Activated T-helper 2 cell treated with anti-CD3 and anti-CD28 coated beads, Interferon-gamma antibody, Interleukin-2, Interleukin-4, amounts not matched to agents 10 μg/mL and 5 μg/mL and 100 μg/mL, durations not matched to agents 14 hours and 24 hours and 36 hours (primary cell): Measurements from ENCODE around the gene PIGL. TPM values are rescaled to one million over a fixed set of nuclear protein-coding genes. Genes with fewer than 3 reads are reported as not detected.
"Not testable (repeated sequence)": the region's sequence is repeated elsewhere in the genome, so short reads cannot be mapped to it uniquely, and the experiment has no call there.

Experiments
- DNase-seq: peaks from one replicate; pipeline ENCODE4 v3.0.0; 2021; ENCODE audit warnings: low spot score
- H3K27ac Mint-ChIP-seq: one replicate; pipeline ENCODE4 v1.8.0; 2021; ENCODE audit warnings: mixed read lengths
- H3K27me3 Mint-ChIP-seq: one replicate; pipeline ENCODE4 v1.8.0; 2021; ENCODE audit warnings: low read depth, mixed read lengths
- H3K36me3 Mint-ChIP-seq: one replicate; pipeline ENCODE4 v1.8.0; 2021; ENCODE audit warnings: low read depth, mixed read lengths
- H3K4me1 Mint-ChIP-seq: one replicate; pipeline ENCODE4 v1.8.0; 2021; ENCODE audit warnings: low read depth, mixed read lengths
- H3K4me3 Mint-ChIP-seq: one replicate; pipeline ENCODE4 v1.8.0; 2021; ENCODE audit warnings: low read depth, mild to moderate bottlenecking, moderate library complexity, mixed read lengths
- H3K9me3 Mint-ChIP-seq: one replicate; pipeline ENCODE4 v1.8.0; 2021; ENCODE audit warnings: mixed read lengths
- intact Hi-C: fragments of 100-400 bp; cut with micrococcal nuclease; formaldehyde crosslinking; loops from one replicate; pipeline ENCODE4 v1.15.1; 2023
- total RNA-seq: library from RNA; stranded (reverse); gene quantifications from 2 replicates; pipeline ENCODE4 v1.2.3, GENCODE V29; 2022

PIGL gene
- total RNA-seq, 1 donor from 2014 or later = 40.6 TPM

- intact Hi-C loops = not testable (repeated sequence)
- peaks cover 17% of the 10 kb centered on the region for H3K36me3 Mint-ChIP-seq
Measured at GRCh38 chr17:16202554-16203500, 14.2 kb upstream of the PIGL start.

GRCh38 chr17:16204763-16205162, 12.2 kb upstream of the PIGL start:
- DNase-seq, H3K36me3 Mint-ChIP-seq, H3K9me3 Mint-ChIP-seq, H3K27ac Mint-ChIP-seq, intact Hi-C loops, H3K4me3 Mint-ChIP-seq, H3K27me3 Mint-ChIP-seq: not testable (repeated sequence)
- peaks cover 22% of the 10 kb centered on the region for H3K4me1 Mint-ChIP-seq

More at GRCh38 chr17:16202554-16203500, 14.2 kb upstream of the PIGL start:
- Mint-ChIP-seq H3K4me1 (peaks cover 25% of the 10 kb centered on the region), H3K27ac (peak overlapping the region; percentile 1)
- not testable (repeated sequence) for H3K9me3 Mint-ChIP-seq, H3K27me3 Mint-ChIP-seq, H3K4me3 Mint-ChIP-seq, DNase-seq

GRCh38 chr17:16211590-16211989, 5.4 kb upstream of the PIGL start:
- H3K27me3 Mint-ChIP-seq = no peaks in the 10 kb centered on the region
- no peaks in the 10 kb centered on the region for H3K9me3 Mint-ChIP-seq
- DNase-seq = no peak
- H3K36me3 Mint-ChIP-seq = peaks cover 9% of the 10 kb centered on the region
- H3K4me1 Mint-ChIP-seq = peaks cover 24% of the 10 kb centered on the region
- intact Hi-C loops = loop anchor here (10.0 kb wide), 2 partner anchors 47 to 143 kb away; partner anchors contain the start of gene CENPV
- H3K27ac Mint-ChIP-seq = no peak overlapping the region
- no peak overlapping the region for H3K4me3 Mint-ChIP-seq

GRCh38 chr17:16212793-16213192, 4.2 kb upstream of the PIGL start:
- intact Hi-C loops = loop anchor here (10.0 kb wide), 2 partner anchors 48 to 142 kb away; partner anchors contain the start of gene CENPV
- Mint-ChIP-seq H3K9me3 (no peaks in the 10 kb centered on the region), H3K4me3 (no peak overlapping the region), H3K27ac (no peak overlapping the region), H3K36me3 (peaks cover 6% of the 10 kb centered on the region), H3K4me1 (peaks cover 28% of the 10 kb centered on the region), H3K27me3 (no peaks in the 10 kb centered on the region)
- no peak for DNase-seq

- no peak for DNase-seq
- Mint-ChIP-seq H3K4me1 (peaks cover 29% of the 10 kb centered on the region), H3K27ac (peak overlapping the region; percentile 45), H3K27me3 (no peaks in the 10 kb centered on the region), H3K36me3 (peaks cover 6% of the 10 kb centered on the region), H3K9me3 (no peaks in the 10 kb centered on the region), H3K4me3 (peak overlapping the region; percentile 88)
- intact Hi-C loops = loop anchor here (10.0 kb wide), 2 partner anchors 50 to 140 kb away; partner anchors contain the start of gene CENPV
Measured at GRCh38 chr17:16214190-16215001, 2.6 kb upstream of the PIGL start.

GRCh38 chr17:16215002-16215272, 2.1 kb upstream of the PIGL start:
- intact Hi-C loops = loop anchor here (10.0 kb wide), 2 partner anchors 50 to 140 kb away; partner anchors contain the start of gene CENPV
- Mint-ChIP-seq H3K27me3 (no peaks in the 10 kb centered on the region), H3K4me1 (peaks cover 29% of the 10 kb centered on the region), H3K9me3 (no peaks in the 10 kb centered on the region), H3K27ac (peak overlapping the region; percentile 45), H3K4me3 (peak overlapping the region; percentile 88), H3K36me3 (peaks cover 7% of the 10 kb centered on the region)
- peak; percentile 37 for DNase-seq

- Mint-ChIP-seq H3K36me3 (peaks cover 7% of the 10 kb centered on the region), H3K27me3 (no peaks in the 10 kb centered on the region), H3K9me3 (no peaks in the 10 kb centered on the region), H3K4me3 (peak within 1 kb of the TSS; percentile 88), H3K4me1 (peaks cover 29% of the 10 kb centered on the region), H3K27ac (peak within 1 kb of the TSS; percentile 81)
- intact Hi-C loops = loop anchor here (10.0 kb wide), 2 partner anchors 51 to 139 kb away; partner anchors contain the start of gene CENPV
- DNase-seq = peak; percentile 85
Measured at GRCh38 chr17:16215273-16215964, 1.6 kb upstream of the PIGL start, which contains the start of gene NCOR1. NCOR1 (minus strand) TSS chr17:16215534; CDS start chr17:16194569, 20,965 bp downstream.

GRCh38 chr17:16215965-16216316, 1.1 kb upstream of the PIGL start:
- Mint-ChIP-seq H3K36me3 (peaks cover 7% of the 10 kb centered on the region), H3K27ac (peak overlapping the region; percentile 81), H3K9me3 (no peaks in the 10 kb centered on the region), H3K4me3 (peak overlapping the region; percentile 88), H3K4me1 (peaks cover 29% of the 10 kb centered on the region), H3K27me3 (no peaks in the 10 kb centered on the region)
- peak; percentile 32 for DNase-seq
- intact Hi-C loops = loop anchor here (2.0 to 10.0 kb wide), 3 partner anchors 51 to 187 kb away; partner anchors contain the start of gene CENPV

- not testable (repeated sequence) for H3K36me3 Mint-ChIP-seq, DNase-seq, H3K9me3 Mint-ChIP-seq, H3K27me3 Mint-ChIP-seq
- peak overlapping the region; percentile 88 for H3K27ac Mint-ChIP-seq
- intact Hi-C loops = loop anchor here (1.0 to 10.0 kb wide), 5 partner anchors 13 to 188 kb away; partner anchors contain the start of gene CENPV
- peak overlapping the region; percentile 88 for H3K4me3 Mint-ChIP-seq
- H3K4me1 Mint-ChIP-seq = peaks cover 28% of the 10 kb centered on the region
Measured at GRCh38 chr17:16216341-16217001, 539 bp upstream of the PIGL start.

GRCh38 chr17:16222406-16222805, 5.4 kb downstream of the PIGL start:
- H3K4me1 Mint-ChIP-seq = peaks cover 5% of the 10 kb centered on the region
- H3K36me3 Mint-ChIP-seq = peaks cover 19% of the 10 kb centered on the region
- intact Hi-C loops = no loop called here

GRCh38 chr17:16229912-16230561, 13.0 kb downstream of the PIGL start:
- peak overlapping the region; percentile 69 for H3K27ac Mint-ChIP-seq
- H3K36me3 Mint-ChIP-seq = peaks cover 41% of the 10 kb centered on the region
- peak overlapping the region; percentile 3 for H3K4me3 Mint-ChIP-seq
- not testable (repeated sequence) for DNase-seq, H3K9me3 Mint-ChIP-seq, H3K27me3 Mint-ChIP-seq
- intact Hi-C loops = loop anchor here (1.0 kb wide), 3 partner anchors 13 to 56 kb away; partner anchors contain the start of gene PIGL
- peaks cover 18% of the 10 kb centered on the region for H3K4me1 Mint-ChIP-seq

More at GRCh38 chr17:16222406-16222805, 5.4 kb downstream of the PIGL start:
- Mint-ChIP-seq H3K4me3 (no peak overlapping the region), H3K27ac (no peak overlapping the region), H3K9me3 (no peaks in the 10 kb centered on the region), H3K27me3 (no peaks in the 10 kb centered on the region)
- no peak for DNase-seq
